GM21381 (cell line): ENCODE results near the gene MYLK.
"Not testable (repeated sequence)": the region's sequence is repeated elsewhere in the genome, so short reads cannot be mapped to it uniquely, and the experiment has no call there.

Experiments used
- ATAC-seq: cut with Tn5 transposase; IDR thresholded peaks from one replicate; pipeline ENCODE4 v1.9.1; 2021; ENCODE audit warnings: mild to moderate bottlenecking, moderate library complexity; ENCODE audit not compliant: unreplicated experiment

The MYLK gene

GRCh38 chr3:123608263-123608937 lies 275.7 kb downstream of the MYLK start:
- no peak for ATAC-seq

GRCh38 chr3:123606527-123606926 lies 277.6 kb downstream of the MYLK start:
- ATAC-seq, result no peak

GRCh38 chr3:123605789-123606234 lies 278.3 kb downstream of the MYLK start:
- peak; percentile 70 for ATAC-seq

DNA sequence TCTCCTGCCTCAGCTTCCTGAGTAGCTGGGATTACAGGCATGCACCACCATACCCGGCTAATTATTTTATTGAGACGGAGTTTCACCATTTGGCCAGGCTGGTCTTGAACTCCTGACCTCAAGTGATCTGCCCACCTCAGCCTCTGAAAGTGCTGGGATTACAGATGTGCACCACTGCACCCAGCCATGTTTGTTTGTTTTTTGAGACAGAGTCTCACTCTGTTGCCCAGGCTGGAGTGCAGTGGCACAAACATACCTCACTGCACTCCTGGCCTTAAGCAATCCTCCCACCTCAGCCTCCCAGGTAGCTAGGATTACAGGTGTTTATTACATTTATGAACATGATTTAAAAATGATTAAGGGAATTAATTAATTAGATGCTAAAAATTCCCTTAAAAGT lies 281.0 kb downstream of the MYLK start:
- not testable (repeated sequence) for ATAC-seq

DNA sequence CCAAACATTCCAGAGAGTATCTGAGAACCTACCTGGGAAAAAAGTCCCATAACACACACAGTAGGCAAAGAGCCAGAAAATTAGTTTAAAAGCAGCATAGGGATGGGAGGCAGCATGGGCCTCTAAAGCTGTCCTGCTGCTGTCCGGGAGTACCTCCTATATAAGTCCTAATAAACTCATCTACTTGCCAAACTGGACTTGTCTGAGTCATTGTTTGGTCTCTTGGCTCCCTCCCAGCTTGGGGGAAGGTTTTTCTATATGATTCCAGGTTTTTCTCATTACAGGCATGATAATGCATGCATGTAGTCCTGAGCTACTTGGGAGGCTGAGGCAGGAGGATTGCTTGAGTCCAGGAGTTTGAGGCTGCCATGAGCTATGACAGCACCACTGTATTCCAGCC lies 281.8 kb downstream of the MYLK start:
- no peak for ATAC-seq

DNA sequence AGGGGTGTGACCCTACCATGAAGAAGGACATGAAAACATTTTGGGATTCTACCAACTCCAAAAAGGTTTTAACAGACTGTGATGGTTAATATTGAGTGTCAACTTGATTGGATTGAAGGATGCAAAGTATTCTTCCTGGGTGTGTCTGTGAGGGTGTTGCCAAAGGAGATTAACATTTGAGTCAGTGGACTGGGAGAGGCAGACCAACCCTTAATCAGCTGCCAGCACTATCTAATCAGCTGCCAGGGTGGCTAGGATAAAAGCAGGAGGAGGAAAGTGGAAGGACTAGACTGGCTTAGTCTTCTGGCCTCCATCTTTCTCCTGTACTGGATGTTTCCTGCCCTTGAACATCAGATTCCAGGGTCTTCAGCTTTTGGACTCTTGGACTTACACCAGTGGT lies 283.3 kb downstream of the MYLK start:
- ATAC-seq, result not testable (repeated sequence)

DNA sequence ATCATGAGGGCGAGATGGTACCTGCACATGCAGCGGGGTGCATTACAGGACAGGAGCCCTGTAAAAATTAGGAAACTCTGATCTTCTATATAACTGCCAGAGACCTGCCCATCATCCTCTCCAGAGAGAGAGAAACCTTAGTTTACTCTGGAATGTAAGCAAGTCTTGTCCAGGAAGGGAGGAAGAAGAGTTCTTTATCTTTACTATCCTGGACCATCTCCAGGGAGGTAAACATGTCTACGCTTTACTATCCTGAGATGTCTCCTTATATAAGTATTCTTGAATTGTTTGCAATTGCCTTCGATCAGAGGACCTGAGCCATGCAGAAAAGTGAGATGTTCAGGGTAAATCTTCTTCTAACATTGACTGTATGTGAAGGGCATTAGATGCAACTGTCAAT lies 286.6 kb downstream of the MYLK start:
- ATAC-seq, result no peak

DNA sequence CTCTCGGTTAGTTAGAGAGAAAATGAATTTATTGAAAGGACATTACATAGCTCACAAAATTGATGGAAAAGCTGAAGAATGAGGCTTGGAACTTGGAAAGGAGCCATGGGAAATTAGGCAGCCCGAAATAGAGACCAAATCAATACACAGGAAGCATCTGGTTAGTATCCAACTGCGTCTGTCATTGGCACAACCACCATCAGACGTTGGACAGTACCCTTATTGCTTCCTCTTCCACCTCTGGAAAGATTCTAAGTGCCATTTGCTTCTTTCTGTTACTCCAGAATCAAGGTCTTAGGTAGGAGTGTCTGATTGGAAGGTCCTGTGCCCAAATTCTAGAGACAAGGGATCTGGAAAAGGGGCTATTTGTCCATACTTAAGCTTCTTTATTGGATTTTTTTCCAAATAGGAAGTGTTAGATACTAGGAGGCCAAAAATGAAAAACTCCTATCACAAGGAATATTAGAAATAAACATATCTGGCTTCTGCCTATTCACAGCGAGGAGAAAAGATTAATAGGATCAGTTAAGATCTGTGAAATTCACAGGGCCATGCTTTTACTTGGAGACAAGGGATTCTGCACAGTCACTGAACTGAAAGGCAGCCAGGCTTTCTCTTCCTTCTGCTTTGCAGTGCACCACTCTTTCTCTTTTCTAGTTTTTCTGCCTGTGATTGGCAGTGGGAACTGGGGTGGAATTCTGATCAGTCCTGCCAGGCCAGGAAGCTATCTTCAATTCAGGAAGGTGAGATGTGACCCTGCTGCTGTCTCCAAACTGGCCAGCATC lies 288.5 kb downstream of the MYLK start:
- ATAC-seq, result no peak

DNA sequence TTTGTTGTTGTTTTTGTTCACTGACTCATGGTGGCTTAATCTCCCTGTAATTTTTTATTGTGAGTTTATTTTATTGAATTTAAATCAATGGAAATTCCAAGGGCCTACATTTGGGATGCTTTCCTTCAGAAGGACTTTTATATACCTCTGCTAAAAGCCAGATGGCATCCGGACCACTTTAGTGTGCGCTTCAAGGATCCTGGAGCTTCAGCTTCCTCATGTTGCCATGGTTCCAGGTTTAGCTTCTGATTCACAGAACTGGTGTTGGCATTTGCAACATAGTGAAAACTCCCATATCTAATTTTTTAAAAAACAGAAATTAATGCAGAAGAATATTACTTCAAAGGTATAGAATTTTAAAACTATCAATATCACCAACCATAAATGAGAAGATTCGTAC lies 290.8 kb downstream of the MYLK start:
- ATAC-seq, result no peak

- no peak for ATAC-seq
Measured at GRCh38 chr3:123590685-123591450, 293.3 kb downstream of the MYLK start.

DNA sequence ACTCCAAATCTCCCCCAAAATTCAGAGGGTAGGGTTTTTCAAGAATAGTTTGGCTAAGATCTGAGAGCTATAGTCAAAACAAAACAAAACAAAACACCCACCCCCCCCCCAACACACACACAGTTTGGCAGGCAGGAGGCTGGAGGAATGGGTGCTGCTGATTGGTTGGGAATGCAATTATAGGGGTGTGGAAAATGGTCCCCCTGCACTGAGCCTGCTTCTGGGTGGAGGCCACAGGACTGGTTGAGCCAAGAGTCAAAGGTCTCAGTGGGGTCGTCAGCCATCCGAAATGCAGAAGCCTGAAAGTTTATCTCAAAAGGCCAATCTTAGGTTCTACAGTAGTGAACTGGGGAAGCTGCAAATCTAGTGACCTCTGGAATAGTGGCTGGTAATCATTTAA lies 296.7 kb downstream of the MYLK start:
- ATAC-seq, result no peak

- no peak for ATAC-seq
Measured at GRCh38 chr3:123586968-123587367, 297.2 kb downstream of the MYLK start.

DNA sequence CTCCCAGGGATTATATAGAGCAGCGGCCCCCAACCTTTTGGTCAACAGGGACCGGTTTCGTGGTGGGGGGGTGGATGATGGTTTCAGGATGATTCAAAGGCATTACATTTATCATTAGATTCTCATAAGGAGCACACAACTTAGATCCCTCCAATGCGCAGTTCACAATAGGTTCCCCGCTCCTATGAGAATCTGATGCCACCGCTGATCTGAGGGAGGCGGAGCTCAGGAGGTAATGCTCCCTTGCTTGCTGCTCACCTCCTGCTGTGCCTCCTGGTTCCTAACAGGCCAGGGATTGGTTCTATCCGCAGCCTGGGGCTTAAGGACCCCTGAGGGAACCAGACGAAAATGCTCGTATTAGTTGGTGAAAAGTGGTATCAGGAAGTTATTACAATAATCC lies 298.0 kb downstream of the MYLK start:
- no peak for ATAC-seq

DNA sequence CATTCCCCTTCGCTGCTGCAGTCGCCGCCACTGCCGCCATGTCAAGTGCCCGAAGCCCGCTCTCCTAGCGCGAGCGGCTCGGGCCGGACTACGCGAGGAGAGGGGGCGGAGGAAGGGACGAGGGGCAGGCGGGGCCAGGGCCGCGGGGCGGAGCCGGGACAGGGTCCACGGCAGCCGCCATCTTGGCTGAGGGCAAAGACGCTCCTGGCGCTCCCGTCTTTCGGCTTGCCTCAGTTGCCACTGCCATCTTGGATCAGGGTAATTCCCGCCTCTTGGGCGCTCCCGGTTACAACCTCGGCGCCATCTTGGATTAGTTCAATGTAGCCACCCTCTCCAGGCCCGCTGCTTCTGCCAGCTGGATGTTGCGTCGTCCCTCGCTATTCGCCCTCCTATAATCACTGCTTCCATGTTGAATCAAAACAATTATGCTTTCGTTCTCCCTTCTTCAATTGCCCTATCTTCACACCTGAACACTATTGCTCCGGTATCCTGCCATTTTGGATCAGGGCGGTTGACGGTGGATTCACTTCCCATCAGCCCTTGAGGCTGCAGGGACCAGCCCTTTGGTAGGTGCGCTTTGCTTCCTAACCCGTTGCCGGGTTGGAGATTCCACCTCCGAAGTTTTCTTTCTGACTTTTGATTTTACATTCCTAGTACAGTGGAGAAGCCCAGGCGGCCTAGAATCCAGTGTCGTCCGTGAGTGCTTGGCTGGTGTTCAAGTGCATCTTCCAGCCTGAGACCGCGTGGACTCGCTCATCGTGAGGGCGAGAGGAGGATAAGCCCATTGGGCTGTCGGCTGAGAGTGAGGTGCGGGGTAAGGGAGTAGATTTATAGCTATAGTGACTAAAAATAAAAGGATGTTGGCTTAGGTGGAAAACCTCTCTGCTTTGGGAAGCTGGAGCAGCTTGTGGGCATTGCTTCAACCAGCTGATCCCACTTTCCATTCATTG lies 298.9 kb downstream of the MYLK start, which contains the start of gene HACD2:
TSS of gene HACD2 (minus strand) at position 66 of the 950 bp plus-strand sequence. CDS start at position 40, 26 bp downstream.
- peak; percentile 90 for ATAC-seq

GRCh38 chr3:123584284-123584987 lies 299.7 kb downstream of the MYLK start:
- peak; percentile 27 for ATAC-seq

- ATAC-seq, result no peak
Measured at GRCh38 chr3:123583561-123583960, 300.6 kb downstream of the MYLK start.

GRCh38 chr3:123582315-123582714 lies 301.8 kb downstream of the MYLK start:
- ATAC-seq, result no peak

DNA sequence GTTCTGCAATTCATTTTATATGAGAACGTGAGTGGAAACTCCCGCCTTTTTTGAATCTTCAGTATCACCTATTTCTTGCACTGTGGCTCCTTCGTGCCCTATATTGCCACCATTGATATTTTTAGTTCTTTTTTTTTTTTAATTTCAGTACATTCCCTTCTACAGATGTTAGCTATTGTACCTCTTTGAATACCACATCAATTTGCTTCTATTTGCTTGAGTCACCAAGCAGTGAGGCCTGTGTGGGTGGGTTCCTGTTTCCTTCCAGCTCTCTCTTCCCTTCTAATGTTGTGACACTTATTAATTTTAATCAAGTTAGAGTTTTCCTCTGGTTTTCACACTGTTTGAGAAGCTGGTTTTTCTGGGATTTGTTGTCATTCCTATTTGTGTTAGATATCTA lies 308.0 kb downstream of the MYLK start:
- ATAC-seq, result no peak

DNA sequence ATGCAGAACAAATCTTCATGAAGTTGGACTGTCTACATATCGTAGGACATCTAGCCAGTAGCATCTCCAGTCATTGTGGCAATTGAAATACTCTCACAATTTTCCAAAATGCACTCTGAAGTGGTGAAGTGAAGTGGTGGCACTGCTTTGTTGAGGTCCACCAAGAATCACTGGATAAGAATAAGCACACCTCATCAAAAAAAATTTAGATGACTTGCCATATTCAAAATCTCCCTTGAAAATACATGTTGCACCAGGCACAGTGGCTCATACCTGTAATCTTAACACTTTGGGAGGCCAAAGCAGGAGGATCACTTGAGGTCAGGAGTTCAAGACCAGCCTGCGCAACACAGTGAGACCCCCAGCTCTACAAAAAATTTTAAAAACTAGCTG lies 312.2 kb downstream of the MYLK start:
- ATAC-seq, result no peak
